Spleen (tissue), 7 donors: ENCODE results near the gene ACOX3.

Source experiments
- POLR2A ChIP-seq, 3 donors: fragments of 450-650 bp; IDR thresholded peaks; one replicate each; pipeline ENCODE4 v1.5.1; 2017; ENCODE audit warnings: antibody characterized with exemption in 3 of 3, mild to moderate bottlenecking in 1 of 3
- POLR2AphosphoS5 ChIP-seq, 3 donors: sonication (generic); formaldehyde crosslinking; IDR thresholded peaks; one replicate each; pipeline ENCODE4 v1.5.1; 2017; ENCODE audit warnings: antibody characterized with exemption in 3 of 3
- TF ChIP-seq, protein P1 (sequence below), 11 experiments: fragments of 200-600 bp in 7 of 11; fragments of 450-650 bp in 4 of 11; sonication (generic) in 4 of 11; IDR thresholded peaks in 8 of 11; conservative IDR thresholded peaks in 3 of 11; 1 replicate in 7 of 11; 2 replicates in 4 of 11; pipeline versions ENCODE4 v1.4.0 to v1.8.0; 2016 to 2021; ENCODE audit warnings: antibody characterized with exemption in 11 of 11, inconsistent platforms in 4 of 11, mild to moderate bottlenecking in 1 of 11
- donor health status: DM: no; HTN: no; CAD: no; lungs with moderate emphysema.
- donor health status: DM: no; HTN: no; CAD: no.
- donor health status: DM: no; HTN: no; CAD: no.

- TF ChIP-seq, protein P1, sequence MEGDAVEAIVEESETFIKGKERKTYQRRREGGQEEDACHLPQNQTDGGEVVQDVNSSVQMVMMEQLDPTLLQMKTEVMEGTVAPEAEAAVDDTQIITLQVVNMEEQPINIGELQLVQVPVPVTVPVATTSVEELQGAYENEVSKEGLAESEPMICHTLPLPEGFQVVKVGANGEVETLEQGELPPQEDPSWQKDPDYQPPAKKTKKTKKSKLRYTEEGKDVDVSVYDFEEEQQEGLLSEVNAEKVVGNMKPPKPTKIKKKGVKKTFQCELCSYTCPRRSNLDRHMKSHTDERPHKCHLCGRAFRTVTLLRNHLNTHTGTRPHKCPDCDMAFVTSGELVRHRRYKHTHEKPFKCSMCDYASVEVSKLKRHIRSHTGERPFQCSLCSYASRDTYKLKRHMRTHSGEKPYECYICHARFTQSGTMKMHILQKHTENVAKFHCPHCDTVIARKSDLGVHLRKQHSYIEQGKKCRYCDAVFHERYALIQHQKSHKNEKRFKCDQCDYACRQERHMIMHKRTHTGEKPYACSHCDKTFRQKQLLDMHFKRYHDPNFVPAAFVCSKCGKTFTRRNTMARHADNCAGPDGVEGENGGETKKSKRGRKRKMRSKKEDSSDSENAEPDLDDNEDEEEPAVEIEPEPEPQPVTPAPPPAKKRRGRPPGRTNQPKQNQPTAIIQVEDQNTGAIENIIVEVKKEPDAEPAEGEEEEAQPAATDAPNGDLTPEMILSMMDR (IDR thresholded peaks at IDR 0.05 in 8 of 11, conservative IDR thresholded peaks at IDR 0.05 in 3 of 11) = no peak
- TF ChIP-seq POLR2A (IDR thresholded peaks at IDR 0.05) = no peak
- no peak for TF ChIP-seq POLR2AphosphoS5 (IDR thresholded peaks at IDR 0.05)
Measured at GRCh38 chr4:8427761-8428287, 12.7 kb downstream of the ACOX3 start.
